ENCODE data around the gene RRAS2.

DNA sequence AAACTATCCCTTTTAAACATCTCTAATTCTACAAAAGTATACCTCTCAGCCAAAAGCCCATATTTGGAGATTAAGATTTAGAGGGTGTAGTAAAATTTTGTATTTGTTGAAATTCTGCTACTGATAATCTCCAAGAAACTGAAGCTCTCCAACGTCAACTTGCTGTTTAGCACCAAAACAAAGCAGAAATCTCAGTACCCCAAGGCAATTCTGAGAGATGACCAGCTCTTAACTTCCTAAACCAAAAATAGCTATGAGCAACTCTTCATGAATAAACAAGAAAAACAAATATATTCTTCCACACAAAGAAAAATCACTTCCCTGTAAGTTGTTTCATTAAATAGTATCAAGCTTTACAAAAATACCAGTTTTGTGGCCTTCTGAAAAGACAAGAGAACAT lies 13.3 kb downstream of the RRAS2 start:
- TF ChIP-seq, protein P1, sequence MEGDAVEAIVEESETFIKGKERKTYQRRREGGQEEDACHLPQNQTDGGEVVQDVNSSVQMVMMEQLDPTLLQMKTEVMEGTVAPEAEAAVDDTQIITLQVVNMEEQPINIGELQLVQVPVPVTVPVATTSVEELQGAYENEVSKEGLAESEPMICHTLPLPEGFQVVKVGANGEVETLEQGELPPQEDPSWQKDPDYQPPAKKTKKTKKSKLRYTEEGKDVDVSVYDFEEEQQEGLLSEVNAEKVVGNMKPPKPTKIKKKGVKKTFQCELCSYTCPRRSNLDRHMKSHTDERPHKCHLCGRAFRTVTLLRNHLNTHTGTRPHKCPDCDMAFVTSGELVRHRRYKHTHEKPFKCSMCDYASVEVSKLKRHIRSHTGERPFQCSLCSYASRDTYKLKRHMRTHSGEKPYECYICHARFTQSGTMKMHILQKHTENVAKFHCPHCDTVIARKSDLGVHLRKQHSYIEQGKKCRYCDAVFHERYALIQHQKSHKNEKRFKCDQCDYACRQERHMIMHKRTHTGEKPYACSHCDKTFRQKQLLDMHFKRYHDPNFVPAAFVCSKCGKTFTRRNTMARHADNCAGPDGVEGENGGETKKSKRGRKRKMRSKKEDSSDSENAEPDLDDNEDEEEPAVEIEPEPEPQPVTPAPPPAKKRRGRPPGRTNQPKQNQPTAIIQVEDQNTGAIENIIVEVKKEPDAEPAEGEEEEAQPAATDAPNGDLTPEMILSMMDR (IDR thresholded peaks at IDR 0.05): no peak
- TF ChIP-seq TCF12 (IDR thresholded peaks at IDR 0.05): no peak
- no peak for TF ChIP-seq RAD21 (IDR thresholded peaks at IDR 0.05; ENCODE audit: low read length)
- no peak for TF ChIP-seq ELF1 (IDR thresholded peaks at IDR 0.05)
- no peak for TF ChIP-seq USF2 (IDR thresholded peaks at IDR 0.05; ENCODE audit: borderline replicate concordance, low read depth, low read length)
- no peak for TF ChIP-seq USF1 (IDR thresholded peaks at IDR 0.05; ENCODE audit: borderline replicate concordance, low read depth)
- TF ChIP-seq POLR2AphosphoS5 (IDR thresholded peaks at IDR 0.05; ENCODE audit: low read depth, low read length): no peak

Data from SK-N-SH (cell line).